ENCODE data around the gene BCAS3.

The BCAS3 gene

GRCh38 chr17:61316633-61317032, 639.0 kb downstream of the BCAS3 start:
- DNase-seq (ENCODE audit: low read depth in 2 of 2) = no peak

GRCh38 chr17:61317779-61318178, 640.1 kb downstream of the BCAS3 start:
- DNase-seq (ENCODE audit: low read depth in 2 of 2) = no peak

GRCh38 chr17:61318684-61319098, 641.0 kb downstream of the BCAS3 start:
- DNase-seq (ENCODE audit: low read depth in 2 of 2) = no peak

GRCh38 chr17:61321344-61321743, 643.7 kb downstream of the BCAS3 start:
- no peak for DNase-seq (ENCODE audit: low read depth in 2 of 2)

- DNase-seq (ENCODE audit: low read depth in 2 of 2) = no peak
These were observed 644.8 kb downstream of the BCAS3 start for GRCh38 chr17:61322325-61323002.

GRCh38 chr17:61323003-61323908, 645.6 kb downstream of the BCAS3 start:
- no peak for DNase-seq (ENCODE audit: low read depth in 2 of 2)

GRCh38 chr17:61323909-61324868, 646.5 kb downstream of the BCAS3 start:
- DNase-seq (ENCODE audit: low read depth in 2 of 2) = no peak

- no peak for DNase-seq (ENCODE audit: low read depth in 2 of 2)
These were observed 647.3 kb downstream of the BCAS3 start for GRCh38 chr17:61324950-61325349.

- no peak for DNase-seq (ENCODE audit: low read depth in 2 of 2)
These were observed 647.9 kb downstream of the BCAS3 start for GRCh38 chr17:61325382-61326073.

GRCh38 chr17:61326330-61326729, 648.7 kb downstream of the BCAS3 start:
- no peak for DNase-seq (ENCODE audit: low read depth in 2 of 2)

- DNase-seq (ENCODE audit: low read depth in 2 of 2) = no peak
These were observed 650.7 kb downstream of the BCAS3 start for GRCh38 chr17:61328351-61328750.

GRCh38 chr17:61330174-61331150, 652.8 kb downstream of the BCAS3 start:
- no peak for DNase-seq (ENCODE audit: low read depth in 2 of 2)

GRCh38 chr17:61331178-61331577, 653.5 kb downstream of the BCAS3 start:
- no peak for DNase-seq (ENCODE audit: low read depth in 2 of 2)

GRCh38 chr17:61331886-61332285, 654.2 kb downstream of the BCAS3 start:
- no peak for DNase-seq (ENCODE audit: low read depth in 2 of 2)

GRCh38 chr17:61333136-61333535, 655.5 kb downstream of the BCAS3 start:
- no peak for DNase-seq (ENCODE audit: low read depth in 2 of 2)

- DNase-seq (ENCODE audit: low read depth in 2 of 2) = no peak
These were observed 657.0 kb downstream of the BCAS3 start for GRCh38 chr17:61334673-61335072.

- DNase-seq (ENCODE audit: low read depth in 2 of 2) = no peak
These were observed 657.6 kb downstream of the BCAS3 start for GRCh38 chr17:61335105-61335844.

GRCh38 chr17:61335845-61336655, 658.4 kb downstream of the BCAS3 start:
- no peak for DNase-seq (ENCODE audit: low read depth in 2 of 2)
